Heart right ventricle (tissue), 16 donors: ENCODE measurements around the gene ANO2. TPM values are rescaled to one million over a fixed set of nuclear protein-coding genes. Genes with fewer than 3 reads are reported as not detected.

Source experiments
- ATAC-seq, 8 donors: fragments of 200-7000 bp; cut with Tn5 transposase; one replicate each; pipeline ENCODE4 v1.9.1; 2020; ENCODE audit warnings: mild to moderate bottlenecking in 8 of 8, moderate library complexity in 8 of 8, moderate number of reproducible peaks in 1 of 8
- DNase-seq, 2 donors: peaks; one replicate each; pipeline ENCODE4 v3.0.0-alpha.2; 2020
- H3K27ac ChIP-seq, 10 donors: fragments of 200-600 bp; sonication (generic) in 2 of 10; one replicate each; pipeline versions ENCODE4 v1.5.0 to v1.8.0; 2020 to 2022; ENCODE audit warnings: mild to moderate bottlenecking in 3 of 10
- H3K27me3 ChIP-seq, 7 donors: fragments of 200-600 bp; one replicate each; pipeline ENCODE4 v1.8.0; 2021 to 2022; ENCODE audit warnings: mild to moderate bottlenecking in 2 of 7
- H3K36me3 ChIP-seq, 9 donors: fragments of 200-600 bp; sonication (generic) in 1 of 9; one replicate each; pipeline versions ENCODE4 v1.5.0 to v1.8.0; 2020 to 2022; ENCODE audit warnings: mild to moderate bottlenecking in 2 of 9
- H3K4me1 ChIP-seq, 9 donors: fragments of 200-600 bp; sonication (generic) in 1 of 9; one replicate each; pipeline versions ENCODE4 v1.5.0 to v1.8.0; 2020 to 2022; ENCODE audit warnings: mild to moderate bottlenecking in 4 of 9
- H3K4me3 ChIP-seq, 10 donors: fragments of 200-600 bp; sonication (generic) in 2 of 10; one replicate each; pipeline versions ENCODE4 v1.5.0 to v1.8.0; 2020 to 2022; ENCODE audit warnings: mild to moderate bottlenecking in 7 of 10, moderate library complexity in 2 of 10
- H3K9me3 ChIP-seq, 11 donors: fragments of 200-600 bp in 10 of 11; sonication (generic) in 2 of 11; one replicate each; pipeline versions ENCODE4 v1.5.0 to v1.8.0; 2013 to 2022; ENCODE audit warnings: mild to moderate bottlenecking in 2 of 11, control low read depth in 1 of 11, moderate library complexity in 1 of 11
- WGBS, 2 donors: extraction: QIAGEN DNeasy Blood & Tissue Kit; methylation state at CpG; one replicate each; pipeline ENCODE4 v1.1.7; 2013; ENCODE audit warnings: inconsistent platforms in 1 of 2; 5-methylcytosine and 5-hydroxymethylcytosine counted together
- intact Hi-C, 10 donors: fragments of 100-400 bp; cut with DNase I; formaldehyde crosslinking; loops; one replicate each; pipeline versions ENCODE4 v1.11.1 to v1.14.2; 2022
- polyA plus RNA-seq, 2 donors: library from polyadenylated mRNA; stranded (reverse); fragments of 200-250 nt; gene quantifications; one replicate each; pipeline ENCODE4 v1.2.3, GENCODE V29; 2013
- total RNA-seq, 10 donors: library from RNA; stranded (reverse); fragmentation: NEBNext Ultra II Directional in 3 of 10; extraction: Animal tissue kit (Norgen Biotek cat#: 25700) in 3 of 10; gene quantifications; one replicate each; pipeline versions ENCODE4 v1.2.1 to v1.2.4, GENCODE V29; 2021 to 2023
- TF ChIP-seq, protein P1 (sequence below), 9 donors: fragments of 200-600 bp; sonication (generic) in 2 of 9; IDR thresholded peaks; one replicate each; pipeline versions ENCODE4 v1.5.0 to v1.8.0; 2021 to 2022; ENCODE audit warnings: antibody characterized with exemption in 9 of 9, mild to moderate bottlenecking in 5 of 9, moderate library complexity in 1 of 9
- donor health status: Arrhythmogenic right ventricular cardiomyopathy.
- donor health status: ischemic (EF 13 %, LVEDD 7.1; RV severe dilation, severe dysfunction).
- donor health status: healthy with polysubstance abuse.
- donor health status: DM: no; HTN: yes; CAD: no.
- donor health status: DM: no; HTN: no; CAD: no.
- donor health status: ischemic (EF 25% LVEDD 6.9; RV normal size, moderate dysfunction).
- donor health status: ischemic (EF 25% LVEDD 5.7; RV mildly dilated, moderate dysfunction).
- donor health status: healthy.
- donor health status: DM: yes; HTN: yes; CAD: no.
- donor health status: Ischemic cardiomyopathy.
- donor health status: ischemic (EF 35%, LVEDD 5.7; RV mildly dilated, moderate dysfunction).
- donor health status: nonischemic (EF 11% LVEDD 7.7; RV severe dilation, severe dysfunction).
- donor health status: DM: yes; HTN: yes; CAD: no.
- donor health status: PGD.
- donor health status: ischemic (EF 29% LVEDD 5.4; RV normal size, mild dysfunction).
- donor health status: nonischemic (EF 23%, LVEDD 6.1; RV moderate dilation, normal function).

The ANO2 gene
- total and polyA plus RNA-seq, 12 donors: 4.0 to 15.2 (median 12.0) TPM

- DNase-seq: no peak
- Histone ChIP-seq H3K4me1 (no peaks in the 10 kb centered on the region), H3K27me3 (peaks cover 0 to 11% (median under 1%) of the 10 kb centered on the region in 7 donors), H3K4me3 (no peak overlapping the region), H3K27ac (no peak overlapping the region), H3K36me3 (peaks cover 0 to 92% (median 10%) of the 10 kb centered on the region in 9 donors), H3K9me3 (no peaks in the 10 kb centered on the region)
- 34 to 58% methylated on average over 3 of the region's 3 CpGs for WGBS, 2 donors
- intact Hi-C loops: no loop called here
- TF ChIP-seq, protein P1, sequence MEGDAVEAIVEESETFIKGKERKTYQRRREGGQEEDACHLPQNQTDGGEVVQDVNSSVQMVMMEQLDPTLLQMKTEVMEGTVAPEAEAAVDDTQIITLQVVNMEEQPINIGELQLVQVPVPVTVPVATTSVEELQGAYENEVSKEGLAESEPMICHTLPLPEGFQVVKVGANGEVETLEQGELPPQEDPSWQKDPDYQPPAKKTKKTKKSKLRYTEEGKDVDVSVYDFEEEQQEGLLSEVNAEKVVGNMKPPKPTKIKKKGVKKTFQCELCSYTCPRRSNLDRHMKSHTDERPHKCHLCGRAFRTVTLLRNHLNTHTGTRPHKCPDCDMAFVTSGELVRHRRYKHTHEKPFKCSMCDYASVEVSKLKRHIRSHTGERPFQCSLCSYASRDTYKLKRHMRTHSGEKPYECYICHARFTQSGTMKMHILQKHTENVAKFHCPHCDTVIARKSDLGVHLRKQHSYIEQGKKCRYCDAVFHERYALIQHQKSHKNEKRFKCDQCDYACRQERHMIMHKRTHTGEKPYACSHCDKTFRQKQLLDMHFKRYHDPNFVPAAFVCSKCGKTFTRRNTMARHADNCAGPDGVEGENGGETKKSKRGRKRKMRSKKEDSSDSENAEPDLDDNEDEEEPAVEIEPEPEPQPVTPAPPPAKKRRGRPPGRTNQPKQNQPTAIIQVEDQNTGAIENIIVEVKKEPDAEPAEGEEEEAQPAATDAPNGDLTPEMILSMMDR (IDR thresholded peaks at IDR 0.05): no peak
- no peak for ATAC-seq
Measured at GRCh38 chr12:5954661-5955060, 9.6 kb upstream of the ANO2 start.

DNA sequence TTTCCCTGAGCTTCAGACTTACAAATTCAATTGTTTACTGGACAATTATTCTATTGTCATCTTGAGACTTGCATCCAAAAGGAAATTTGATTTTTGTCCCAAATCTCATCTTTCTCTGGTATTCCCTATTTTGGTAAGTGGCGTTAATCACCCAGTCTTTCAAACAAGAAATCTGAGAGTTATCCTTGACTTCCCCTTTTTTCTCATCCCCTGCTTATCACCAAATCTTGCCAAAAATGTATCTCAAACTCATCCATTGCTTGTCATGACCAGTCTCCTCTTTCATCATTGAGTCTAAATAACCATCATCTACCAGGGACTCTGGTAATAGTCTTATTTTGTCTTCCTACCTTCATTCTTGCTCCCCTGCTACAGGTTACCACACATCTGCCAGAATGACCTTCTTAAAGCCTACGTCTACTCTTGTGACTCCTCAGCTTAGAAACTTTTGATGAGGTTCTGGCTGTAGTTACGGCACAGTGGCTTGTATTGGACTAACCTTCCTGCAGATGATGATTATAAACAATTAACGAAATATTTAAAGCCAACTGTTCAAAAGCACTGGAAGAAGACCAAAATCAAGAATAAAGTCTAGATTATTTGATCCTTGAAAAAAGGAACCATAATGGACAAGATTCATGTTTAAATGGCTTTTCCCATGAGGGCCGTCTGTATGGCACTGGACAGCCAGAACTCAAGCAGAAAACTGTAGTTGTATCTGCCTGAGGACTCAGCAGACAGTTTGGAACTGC is 9.0 kb upstream of the ANO2 start:
- Histone ChIP-seq H3K4me3 (no peak overlapping the region), H3K4me1 (no peaks in the 10 kb centered on the region), H3K27me3 (peaks cover 0 to 13% (median 7%) of the 10 kb centered on the region in 7 donors), H3K27ac (no peak overlapping the region), H3K36me3 (peaks cover 0 to 97% (median 10%) of the 10 kb centered on the region in 9 donors), H3K9me3 (no peaks in the 10 kb centered on the region)
- TF ChIP-seq, protein P1 (IDR thresholded peaks at IDR 0.05): no peak
- intact Hi-C loops: no loop called here
- WGBS, 2 donors: 82 to 84% methylated on average over 5 of the region's 5 CpGs
- DNase-seq (no peak), ATAC-seq (no peak)

GRCh38 chr12:5952031-5952430 is 7.0 kb upstream of the ANO2 start:
- TF ChIP-seq, protein P1 (IDR thresholded peaks at IDR 0.05): no peak
- intact Hi-C loops: no loop called here
- peaks cover 0 to 26% (median 15%) of the 10 kb centered on the region in 7 donors for H3K27me3 ChIP-seq
- no peaks in the 10 kb centered on the region for H3K4me1 ChIP-seq
- no peak overlapping the region for H3K27ac ChIP-seq
- ATAC-seq: no peak
- H3K4me3 ChIP-seq: no peak overlapping the region
- WGBS, 2 donors: 88 to 90% methylated on average over 3 of the region's 3 CpGs
- H3K9me3 ChIP-seq: no peaks in the 10 kb centered on the region
- peaks cover 0 to 97% (median 10%) of the 10 kb centered on the region in 9 donors for H3K36me3 ChIP-seq
- no peak for DNase-seq

DNA sequence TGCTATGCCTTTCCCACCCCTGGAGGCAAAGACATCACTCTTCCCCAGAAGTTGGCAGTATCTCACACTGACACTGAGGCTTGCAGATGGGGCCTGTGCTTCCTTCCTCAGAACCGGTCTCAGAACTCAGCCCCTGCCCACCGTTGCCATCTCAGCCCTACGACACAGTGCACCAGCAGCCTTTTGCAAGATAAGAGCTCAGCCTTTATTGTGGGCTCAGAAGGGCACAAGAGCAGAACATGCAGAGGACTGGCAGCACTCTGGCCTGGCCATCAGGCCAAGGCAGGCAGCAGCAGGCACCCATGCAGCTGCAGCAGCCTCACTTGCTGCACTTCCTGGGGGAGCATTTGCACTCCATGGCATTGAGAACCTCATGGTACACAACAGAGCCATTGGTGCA is 3.6 kb upstream of the ANO2 start:
- Histone ChIP-seq H3K9me3 (no peaks in the 10 kb centered on the region), H3K27ac (no peak overlapping the region), H3K4me1 (peaks cover 0 to 15% (median 8%) of the 10 kb centered on the region in 9 donors), H3K36me3 (peaks cover 0 to 99% (median 0%) of the 10 kb centered on the region in 9 donors), H3K27me3 (peaks cover 0 to 58% (median 42%) of the 10 kb centered on the region in 7 donors), H3K4me3 (no peak overlapping the region)
- TF ChIP-seq, protein P1 (IDR thresholded peaks at IDR 0.05): no peak
- intact Hi-C loops: no loop called here
- ATAC-seq (no peak), DNase-seq (no peak)
- WGBS, 2 donors: 65 to 73% methylated on average over 3 of the region's 3 CpGs
